Erythroblast (primary cell): ENCODE data around the gene ULK4.

Source experiments
- GATA1 ChIP-seq: IDR thresholded peaks from 2 replicates; pipeline ENCODE4 v1.6.1; 2011; ENCODE audit warnings: low read depth, mild to moderate bottlenecking, control low read depth, low read length, moderate library complexity
- POLR2A ChIP-seq: IDR thresholded peaks from 2 replicates; pipeline ENCODE4 v1.6.1; 2011; ENCODE audit warnings: mild to moderate bottlenecking, low read length

- no peak for TF ChIP-seq POLR2A
- TF ChIP-seq GATA1, result no peak
Observed at GRCh38 chr3:41673650-41674049, 288.3 kb downstream of the ULK4 start.
